ENCODE measurements around the gene ENAM.
"Not testable (repeated sequence)": the region's sequence is repeated elsewhere in the genome, so short reads cannot be mapped to it uniquely, and the experiment has no call there.

The ENAM gene

GRCh38 chr4:70627620-70628019, 924 bp upstream of the ENAM start:
- DNase-seq = no peak

DNA sequence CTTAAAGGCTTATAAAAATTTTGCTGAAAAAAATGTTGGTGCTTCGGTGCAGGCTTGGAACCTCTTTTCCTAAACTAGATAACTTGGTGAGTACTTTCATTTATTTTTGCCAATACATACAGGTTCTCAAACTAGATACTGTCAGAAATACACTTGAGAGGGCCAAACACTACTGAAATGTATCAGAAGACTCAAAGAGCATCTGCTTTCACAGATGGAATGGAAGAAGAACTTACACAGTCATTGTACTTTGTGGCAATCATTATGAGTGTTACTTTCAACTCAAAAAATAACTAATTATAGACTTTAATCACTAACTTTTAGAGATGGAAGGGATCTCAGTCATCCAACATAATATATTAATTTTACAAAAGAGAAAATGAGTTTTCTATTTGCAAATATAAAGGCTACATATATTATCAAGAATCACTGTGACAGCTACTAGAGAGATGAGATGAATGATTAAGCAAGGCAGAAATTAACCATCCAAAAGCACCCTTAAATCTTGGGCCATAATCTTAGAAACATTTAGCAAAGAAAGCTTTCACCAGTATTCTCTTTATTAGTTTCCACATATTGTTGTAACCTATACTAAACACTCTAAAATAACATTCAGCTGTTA, 1.0 kb downstream of the ENAM start:
- DNase-seq = no peak

DNA sequence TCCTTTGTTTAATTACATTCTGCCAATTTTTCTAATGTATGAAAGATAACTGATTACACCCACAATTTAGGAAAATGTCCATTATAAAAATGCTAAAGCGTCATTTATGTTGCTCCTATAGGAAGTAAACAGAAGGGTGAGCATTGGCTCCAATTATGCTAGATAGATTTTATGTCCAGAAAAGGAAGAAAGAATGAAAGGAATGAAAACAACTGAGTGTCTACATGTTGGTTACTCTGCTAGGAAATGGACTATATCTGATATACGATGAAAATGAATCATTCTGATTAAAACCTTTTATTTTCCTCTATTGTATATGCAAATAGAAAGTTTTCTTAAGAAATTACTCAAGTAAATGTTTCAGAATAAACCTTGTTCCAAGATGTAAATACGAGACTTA, 1.6 kb downstream of the ENAM start:
- DNase-seq = no peak

DNA sequence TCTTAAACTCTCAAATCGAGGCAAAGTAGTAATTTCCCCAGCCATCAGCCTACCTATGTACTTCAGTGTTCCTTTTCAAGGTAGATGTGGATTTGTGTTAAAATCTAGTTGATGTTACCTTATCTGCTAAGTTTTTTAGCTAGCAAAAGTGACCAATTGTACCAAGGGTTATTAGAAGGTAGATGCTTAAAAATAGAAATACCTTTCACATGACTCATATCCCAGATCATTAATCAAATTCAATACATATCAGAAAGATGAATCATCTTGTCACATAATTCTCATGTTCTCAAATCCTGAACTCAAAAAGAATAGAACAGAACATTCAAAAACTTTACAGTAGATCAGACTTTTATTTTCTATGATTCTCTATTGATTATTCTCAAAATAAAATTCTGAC, 3.5 kb downstream of the ENAM start:
- DNase-seq = no peak

GRCh38 chr4:70634482-70634881, 5.9 kb downstream of the ENAM start:
- DNase-seq = no peak

GRCh38 chr4:70637239-70637913, 8.8 kb downstream of the ENAM start:
- DNase-seq = no peak

DNA sequence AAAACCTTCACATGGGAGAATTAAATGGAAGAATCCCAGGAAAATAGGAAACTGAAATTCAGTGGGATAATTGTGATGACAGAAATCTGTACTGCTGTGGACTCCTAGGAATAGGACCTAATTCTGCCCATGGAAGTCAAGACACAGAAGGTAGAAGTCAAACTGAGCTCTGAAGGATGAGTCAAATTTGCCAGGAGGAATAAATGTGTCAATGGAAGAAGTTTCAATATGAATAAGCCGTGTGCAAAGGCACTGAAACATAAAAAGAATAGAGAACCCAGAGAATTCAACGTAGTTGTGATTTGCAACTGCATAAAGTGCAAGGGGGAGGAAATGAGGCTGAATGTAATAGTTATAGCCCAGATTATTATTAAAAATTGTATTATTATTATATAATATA, 11.6 kb downstream of the ENAM start:
- no peak for DNase-seq

GRCh38 chr4:70650741-70651140, 22.2 kb downstream of the ENAM start:
- not testable (repeated sequence) for DNase-seq

DNA sequence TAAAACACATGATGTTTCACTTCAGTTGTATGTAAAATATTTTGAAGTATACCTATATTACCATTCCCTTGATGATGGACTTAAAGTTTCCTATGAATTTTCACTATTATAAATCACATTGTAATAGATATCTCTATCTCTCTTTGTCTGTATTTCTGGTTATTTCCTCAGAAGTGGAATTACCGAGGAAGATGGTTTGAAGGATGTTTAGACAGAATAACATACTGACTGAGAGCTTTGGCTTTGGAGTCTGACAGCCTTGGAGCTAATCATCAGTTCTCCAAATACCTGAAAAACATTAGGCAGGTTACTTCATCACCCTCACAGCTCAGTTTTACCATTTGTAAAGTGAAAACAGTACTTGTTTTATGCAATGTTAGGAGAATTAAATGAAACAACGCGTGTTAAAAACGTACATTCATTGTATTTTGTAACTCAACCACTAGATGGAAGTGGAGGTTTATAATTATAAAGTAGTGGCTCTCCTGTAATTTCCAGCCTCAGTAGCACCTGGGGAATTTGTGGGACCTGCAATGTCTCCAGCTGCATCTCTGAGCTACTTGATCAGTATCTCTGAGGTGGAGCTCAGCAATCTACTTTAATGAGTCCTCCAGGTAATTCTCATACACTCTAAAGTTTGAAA, 23.4 kb downstream of the ENAM start:
- DNase-seq = no peak

DNA sequence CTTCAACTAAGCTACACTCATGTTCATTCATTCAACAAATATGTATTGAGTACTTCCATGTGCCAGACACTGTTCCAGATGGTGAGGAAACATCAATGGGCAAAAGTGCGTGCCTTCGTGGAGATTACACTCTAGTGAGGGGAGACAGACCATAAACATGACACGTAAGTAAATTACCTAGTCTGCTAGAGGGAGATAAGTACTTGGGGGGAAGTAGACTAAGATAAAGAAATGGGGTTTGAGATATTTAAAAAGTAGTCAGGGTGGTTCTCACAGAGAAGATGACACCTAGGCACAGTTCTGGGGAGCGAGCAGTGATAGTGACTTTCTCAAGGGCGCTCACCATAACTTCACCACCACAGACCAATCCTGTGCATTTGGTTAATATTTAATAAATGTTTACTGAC, 26.1 kb downstream of the ENAM start:
- DNase-seq = no peak

DNA sequence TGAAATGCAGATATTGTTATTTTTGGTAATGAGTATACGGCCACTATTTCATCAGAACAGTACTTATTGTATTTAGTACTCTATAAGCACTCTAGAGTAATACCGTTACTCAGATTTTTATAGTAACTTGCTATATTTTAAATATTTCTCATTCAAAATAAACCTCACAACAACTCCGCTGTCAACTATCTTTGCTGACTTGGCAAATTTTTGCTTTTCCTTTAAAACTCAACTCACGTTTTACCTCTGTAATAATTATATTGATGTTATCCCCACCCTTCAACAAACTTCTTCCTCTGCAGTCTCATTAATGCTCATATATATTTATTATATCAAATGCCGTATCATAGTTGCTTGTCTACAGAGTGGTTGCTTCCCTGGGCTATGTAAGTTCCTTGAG, 28.8 kb downstream of the ENAM start:
- DNase-seq = no peak

DNA sequence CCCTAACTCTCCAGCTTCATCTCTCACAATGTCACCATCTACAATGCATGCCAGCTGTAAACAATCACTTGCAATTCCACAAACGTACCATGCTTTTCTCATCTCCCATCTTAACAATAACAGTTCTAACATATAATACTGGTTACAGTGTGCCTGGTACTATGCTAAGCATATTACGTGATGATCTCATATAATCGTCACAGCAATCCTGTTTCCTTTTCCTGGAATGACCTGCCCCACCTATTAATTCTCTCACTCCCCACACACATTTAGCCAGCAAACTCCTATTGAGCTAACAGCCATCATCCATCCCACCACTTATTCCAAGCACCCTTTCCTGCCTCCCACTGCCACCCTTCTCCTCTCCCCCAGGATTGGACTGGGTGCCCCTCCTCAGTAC, 29.9 kb downstream of the ENAM start:
- no peak for DNase-seq

DNA sequence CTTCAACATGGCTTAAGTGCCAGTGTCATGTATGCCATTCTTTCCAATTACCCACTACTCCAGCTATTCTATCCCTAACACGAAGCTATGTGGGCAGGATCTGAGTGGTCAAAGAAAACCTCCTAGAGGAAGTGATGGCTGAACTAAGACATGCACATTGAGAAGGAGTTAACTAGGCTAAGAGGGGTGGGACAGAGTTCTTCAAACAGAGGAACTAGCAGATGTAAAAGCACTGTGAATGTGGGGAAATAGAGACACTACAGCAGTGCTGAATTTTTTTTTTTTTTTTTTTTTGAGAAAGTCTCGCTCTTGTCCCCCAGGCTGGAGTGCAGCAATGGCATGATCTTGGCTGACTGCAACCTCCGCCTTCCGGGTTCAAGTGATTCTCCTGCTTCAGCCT, 31.6 kb downstream of the ENAM start:
- no peak for DNase-seq

DNA sequence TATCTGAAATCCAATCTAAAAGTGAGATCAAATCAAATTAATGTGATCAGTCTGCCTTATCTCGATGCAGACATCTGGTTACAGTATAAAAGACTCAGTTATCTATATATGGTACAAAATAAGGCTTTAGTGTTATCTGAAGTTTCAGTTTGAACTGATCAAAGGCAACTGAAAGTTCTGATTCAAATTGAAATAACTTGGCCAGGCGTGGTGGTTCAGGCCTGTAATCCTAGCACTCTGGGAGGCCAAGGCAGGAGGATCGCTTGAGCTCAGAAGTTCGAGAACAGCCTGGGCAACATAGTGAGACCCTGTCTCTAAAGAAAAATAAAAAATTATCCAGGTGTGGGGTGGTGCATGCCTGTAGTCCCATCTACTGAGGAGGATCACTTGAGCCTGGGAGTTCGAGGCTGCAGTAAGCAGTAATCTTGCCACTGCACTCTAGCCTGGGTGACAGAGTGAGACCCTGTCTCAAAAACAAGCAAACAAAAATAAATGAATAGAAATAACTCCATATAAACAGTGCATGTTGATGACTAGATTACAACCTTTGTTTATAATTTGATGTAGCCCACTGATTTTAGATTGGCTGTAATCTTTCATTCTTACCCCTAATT, 32.9 kb downstream of the ENAM start:
- DNase-seq = peak; percentile 10 to 32

DNA sequence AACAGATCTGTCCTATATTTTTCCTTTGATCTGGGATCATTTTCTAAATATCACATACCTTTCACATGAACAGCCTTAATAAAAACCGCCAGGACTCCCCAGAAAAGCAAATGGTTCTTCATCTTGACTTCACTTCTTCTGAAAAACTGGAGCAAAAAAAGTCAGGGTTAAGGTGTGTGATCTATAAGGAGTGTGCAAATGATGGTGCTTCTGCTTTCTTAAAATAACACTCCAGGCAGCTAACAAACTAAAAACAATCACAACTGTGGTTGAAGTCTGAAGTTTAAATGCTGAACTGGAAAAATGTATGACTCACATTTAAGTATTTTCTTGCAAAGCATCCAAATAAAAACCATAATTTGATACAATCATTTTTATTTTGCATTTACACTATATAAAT, 37.8 kb downstream of the ENAM start, which contains the start of gene JCHAIN:
JCHAIN (minus strand) TSS at position 140 of the 400 bp plus-strand sequence; CDS start at position 122, 18 bp downstream.
- no peak for DNase-seq

GRCh38 chr4:70667740-70668535, 39.4 kb downstream of the ENAM start:
- DNase-seq = no peak

GRCh38 chr4:70670332-70671014, 41.9 kb downstream of the ENAM start:
- no peak for DNase-seq

GRCh38 chr4:70671091-70671490, 42.5 kb downstream of the ENAM start:
- no peak for DNase-seq

- no peak for DNase-seq
These were observed 45.6 kb downstream of the ENAM start for GRCh38 chr4:70674191-70674590.

DNA sequence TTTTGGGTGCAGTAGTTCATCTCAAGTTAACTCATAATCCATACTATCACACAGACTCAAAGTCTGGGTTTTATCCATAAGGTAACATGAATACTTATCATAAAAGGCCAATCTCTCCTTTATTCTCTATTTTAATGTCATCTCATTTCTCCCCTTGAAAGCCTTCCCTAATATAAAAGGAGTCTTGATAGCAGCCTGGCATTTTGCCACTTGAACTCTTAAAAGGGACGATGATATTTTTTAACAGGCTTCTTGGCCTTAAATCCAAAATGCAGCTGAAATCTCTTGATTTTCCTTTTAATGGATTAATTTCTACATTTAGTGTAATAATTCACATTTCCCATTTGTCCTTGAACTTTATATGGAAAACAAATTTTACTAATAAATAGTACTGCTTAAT, 46.2 kb downstream of the ENAM start:
- no peak for DNase-seq

DNA sequence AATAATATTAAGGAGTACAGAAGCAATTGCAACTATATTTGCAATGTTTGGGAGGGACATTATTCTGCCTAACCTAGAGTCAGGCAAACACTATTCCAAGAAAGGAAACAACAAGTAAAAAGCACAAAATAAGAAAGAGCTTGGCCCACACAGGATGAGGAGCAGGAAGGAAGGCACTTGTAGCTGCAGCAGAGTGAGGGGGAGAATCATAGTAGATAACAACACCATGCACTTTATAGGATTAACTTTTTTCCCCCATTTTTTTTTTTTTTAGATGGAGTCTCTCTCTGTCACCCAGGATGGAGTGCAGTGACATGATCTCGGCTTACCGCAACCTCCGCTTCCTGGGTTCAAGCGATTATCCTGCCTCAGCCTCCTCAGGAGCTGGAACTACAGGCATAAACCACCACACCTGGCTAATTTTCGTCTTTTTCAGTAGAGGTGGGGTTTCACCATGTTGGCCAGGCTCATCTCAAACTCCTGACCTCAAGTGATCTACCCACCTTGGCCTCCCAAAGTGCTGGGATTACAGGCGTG, 48.1 kb downstream of the ENAM start:
- no peak for DNase-seq

- DNase-seq = no peak
These were observed 49.9 kb downstream of the ENAM start for GRCh38 chr4:70678383-70678999.

All from activated CD4-positive, alpha-beta T cell treated with anti-CD3 and anti-CD28 coated beads, Interleukin-2, amount 50 U/mL, for 48 hours (primary cell).